IPS-18a (cell line): ENCODE results near the gene CGNL1.

Experiments
- H3K27ac ChIP-seq: one replicate; pipeline ENCODE4 v1.5.1; 2013; ENCODE audit warnings: low read length
- H3K27me3 ChIP-seq: one replicate; pipeline ENCODE4 v1.6.1; 2013; ENCODE audit warnings: mild to moderate bottlenecking, low read length; ENCODE audit not compliant: control insufficient read depth, insufficient read depth
- H3K36me3 ChIP-seq: one replicate; pipeline ENCODE4 v1.6.1; 2013; ENCODE audit warnings: low read depth, low read length; ENCODE audit not compliant: control insufficient read depth
- H3K4me1 ChIP-seq: one replicate; pipeline ENCODE4 v1.6.1; 2013; ENCODE audit warnings: low read depth, low read length; ENCODE audit not compliant: control insufficient read depth
- H3K4me3 ChIP-seq: one replicate; pipeline ENCODE4 v1.5.1; 2013; ENCODE audit warnings: low read length
- H3K9ac ChIP-seq: one replicate; pipeline ENCODE4 v1.6.1; 2013; ENCODE audit warnings: mild to moderate bottlenecking, low read length, moderate library complexity
- H3K9me3 ChIP-seq: one replicate; pipeline ENCODE4 v1.6.1; 2013; ENCODE audit warnings: low read depth, low read length; ENCODE audit not compliant: control insufficient read depth

The CGNL1 gene

DNA sequence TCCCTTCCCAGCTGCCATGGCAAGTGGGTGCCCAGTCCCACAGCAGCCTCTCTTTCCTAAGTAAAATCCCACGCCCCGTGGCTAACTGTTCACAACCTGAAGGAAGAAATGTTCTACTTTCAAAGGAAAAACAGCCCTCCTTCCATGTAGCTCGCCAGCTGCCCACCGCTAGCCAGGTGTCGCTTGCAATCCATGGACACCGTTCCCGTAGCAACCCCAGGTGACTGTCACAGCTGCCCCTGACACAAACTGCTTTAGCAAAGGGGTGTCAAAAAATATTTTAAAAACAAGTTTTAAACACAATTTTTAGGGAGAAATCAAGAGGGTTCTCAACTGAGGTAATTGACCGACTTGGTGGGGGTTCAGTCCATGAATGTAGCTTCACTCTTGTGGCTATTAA is 21.0 kb upstream of the CGNL1 start:
- H3K36me3 ChIP-seq = no peaks in the 10 kb centered on the region
- no peak overlapping the region for H3K4me3 ChIP-seq
- H3K9me3 ChIP-seq = no peaks in the 10 kb centered on the region
- H3K4me1 ChIP-seq = peaks cover 22% of the 10 kb centered on the region
- no peak overlapping the region for H3K9ac ChIP-seq
- no peak overlapping the region for H3K27ac ChIP-seq
- no peaks in the 10 kb centered on the region for H3K27me3 ChIP-seq

DNA sequence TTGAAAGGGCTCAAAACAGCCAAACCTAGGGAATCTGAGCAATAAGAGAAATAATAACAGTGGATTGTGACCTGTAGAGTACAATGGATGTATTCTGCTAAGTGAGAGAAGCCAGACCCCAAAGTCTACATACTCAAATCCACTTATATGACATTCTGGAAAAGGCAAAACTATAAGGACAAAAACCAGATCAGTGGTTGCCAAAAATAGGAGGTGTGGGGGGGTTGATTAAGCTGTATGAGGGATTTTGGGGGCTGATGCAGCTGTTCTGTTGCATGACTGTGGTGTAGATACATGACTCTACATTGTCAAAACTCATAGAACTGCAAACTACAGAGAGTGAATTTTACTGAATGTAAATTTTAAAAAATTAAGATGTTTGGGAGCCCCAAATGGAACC is 20.1 kb upstream of the CGNL1 start:
- Histone ChIP-seq H3K36me3 (no peaks in the 10 kb centered on the region), H3K9me3 (no peaks in the 10 kb centered on the region), H3K4me3 (no peak overlapping the region), H3K4me1 (peaks cover 22% of the 10 kb centered on the region), H3K9ac (no peak overlapping the region), H3K27ac (no peak overlapping the region), H3K27me3 (no peaks in the 10 kb centered on the region)

DNA sequence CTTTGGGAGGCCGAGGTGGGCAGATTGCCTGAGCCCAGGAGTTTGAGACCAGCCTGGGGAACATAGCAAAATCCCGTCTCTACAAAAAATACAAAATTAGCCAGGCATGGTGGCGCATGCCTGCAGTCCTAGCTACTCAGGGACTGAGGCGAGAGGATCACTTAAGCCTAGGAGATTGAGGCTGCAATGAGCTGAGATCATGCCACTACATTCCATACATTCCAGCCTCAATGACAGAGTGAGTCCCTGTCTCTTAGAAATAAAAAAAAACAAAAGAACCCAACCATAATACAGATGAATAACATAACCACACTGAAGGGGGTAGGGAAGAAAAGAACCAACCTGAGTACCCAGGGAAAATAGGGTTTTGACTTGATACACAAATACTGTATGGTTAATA is 19.7 kb upstream of the CGNL1 start:
- Histone ChIP-seq H3K4me1 (peaks cover 22% of the 10 kb centered on the region), H3K9me3 (no peaks in the 10 kb centered on the region), H3K4me3 (no peak overlapping the region), H3K27me3 (no peaks in the 10 kb centered on the region), H3K9ac (no peak overlapping the region), H3K27ac (no peak overlapping the region), H3K36me3 (no peaks in the 10 kb centered on the region)

DNA sequence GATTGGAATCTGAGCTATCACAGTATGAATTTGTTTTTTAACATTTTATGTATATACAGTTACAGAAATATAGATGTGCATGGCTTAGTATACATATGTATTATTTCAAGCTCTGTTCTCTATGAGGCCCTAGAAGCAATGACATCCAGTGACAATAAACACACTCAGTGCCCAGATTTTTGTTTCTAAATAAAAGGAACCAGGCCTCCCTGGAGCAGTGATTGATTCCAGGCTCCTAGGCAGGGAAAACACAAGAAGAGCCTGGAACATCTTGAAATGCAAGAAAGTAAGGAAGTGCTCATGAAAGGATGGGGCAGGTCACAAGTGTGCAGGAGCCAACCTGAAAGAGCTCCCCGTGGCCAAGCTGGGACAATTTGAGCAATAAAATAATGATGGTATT is 18.5 kb upstream of the CGNL1 start:
- Histone ChIP-seq H3K27ac (no peak overlapping the region), H3K9ac (no peak overlapping the region), H3K4me1 (peaks cover 25% of the 10 kb centered on the region), H3K36me3 (no peaks in the 10 kb centered on the region), H3K27me3 (no peaks in the 10 kb centered on the region), H3K4me3 (no peak overlapping the region), H3K9me3 (no peaks in the 10 kb centered on the region)

DNA sequence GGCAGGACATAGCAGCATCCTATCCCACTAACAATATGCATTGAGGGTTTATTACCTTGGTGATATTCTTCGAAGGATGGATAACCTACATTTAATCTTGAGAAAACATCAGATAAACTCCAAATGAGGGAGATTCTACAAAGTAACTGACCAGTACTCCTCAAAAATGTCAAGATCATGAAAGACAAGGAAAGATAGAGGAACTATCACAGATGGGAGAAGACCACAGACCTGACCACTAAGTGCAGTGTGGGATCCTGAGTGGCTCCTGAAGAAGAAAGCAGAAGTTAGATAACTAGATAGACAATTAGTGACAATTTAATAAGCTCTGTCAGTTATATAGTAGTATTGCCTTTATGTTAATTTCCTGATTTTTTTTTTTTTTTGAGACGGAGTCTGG is 17.7 kb upstream of the CGNL1 start:
- Histone ChIP-seq H3K36me3 (no peaks in the 10 kb centered on the region), H3K9ac (no peak overlapping the region), H3K4me1 (peaks cover 24% of the 10 kb centered on the region), H3K9me3 (no peaks in the 10 kb centered on the region), H3K27ac (no peak overlapping the region), H3K4me3 (no peak overlapping the region), H3K27me3 (no peaks in the 10 kb centered on the region)

DNA sequence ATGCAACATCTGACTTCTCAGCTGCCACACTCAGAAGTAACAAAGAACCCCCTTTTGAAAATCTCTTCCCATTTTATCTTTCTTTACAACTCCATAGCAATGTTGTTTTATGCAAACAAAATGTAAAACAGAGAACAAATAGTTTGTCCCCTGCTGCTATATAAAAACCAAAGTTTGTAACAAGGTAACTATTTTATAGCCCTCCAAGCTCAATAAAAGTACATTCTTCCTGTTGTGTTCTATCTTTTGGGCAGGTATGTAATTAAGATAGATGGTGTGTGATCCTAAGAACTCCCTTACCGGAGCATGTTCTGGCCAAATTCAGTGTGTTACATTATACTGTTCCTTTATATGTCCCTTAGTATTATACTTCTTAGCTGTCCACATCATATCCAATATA is 12.6 kb upstream of the CGNL1 start:
- no peak overlapping the region for H3K27ac ChIP-seq
- no peaks in the 10 kb centered on the region for H3K9me3 ChIP-seq
- H3K27me3 ChIP-seq = no peaks in the 10 kb centered on the region
- H3K36me3 ChIP-seq = no peaks in the 10 kb centered on the region
- H3K9ac ChIP-seq = no peak overlapping the region
- H3K4me3 ChIP-seq = no peak overlapping the region
- H3K4me1 ChIP-seq = peaks cover 14% of the 10 kb centered on the region

DNA sequence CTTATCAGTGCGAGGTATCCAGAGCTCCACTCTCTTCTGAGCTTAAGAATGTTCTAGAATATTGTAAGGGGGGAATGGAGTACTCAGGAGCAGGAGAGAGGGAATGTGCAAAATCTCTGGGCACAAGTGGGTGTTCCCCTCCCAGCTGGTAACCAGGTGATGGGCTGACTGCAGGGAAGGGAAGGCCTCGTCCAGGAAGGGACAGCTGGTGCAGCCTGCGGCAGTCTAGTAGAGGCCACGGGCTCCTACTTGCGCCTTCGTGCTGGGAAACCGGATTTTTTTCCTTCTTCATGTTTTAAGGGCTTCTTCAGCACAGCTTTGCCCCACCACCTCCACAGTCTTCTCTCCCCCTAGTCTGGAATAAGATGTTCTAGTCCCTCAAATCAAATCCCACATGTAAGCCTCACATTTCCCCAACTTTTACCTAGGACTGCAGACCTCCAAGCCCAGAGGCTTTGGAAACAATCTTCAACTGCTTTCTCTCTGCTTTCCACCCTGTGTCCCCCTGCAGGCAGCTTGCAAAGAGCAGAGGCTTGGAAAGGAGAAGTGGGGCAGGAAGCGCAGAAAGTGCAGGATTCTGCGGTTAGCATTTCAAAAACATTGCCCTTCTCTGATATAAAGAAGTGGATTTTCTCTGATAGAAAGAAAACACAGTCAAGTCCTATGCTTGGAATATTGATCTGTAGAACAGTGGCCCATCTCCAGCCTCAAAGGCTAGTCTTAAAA is 11.9 kb upstream of the CGNL1 start:
- no peaks in the 10 kb centered on the region for H3K27me3 ChIP-seq
- no peaks in the 10 kb centered on the region for H3K36me3 ChIP-seq
- no peaks in the 10 kb centered on the region for H3K9me3 ChIP-seq
- no peak overlapping the region for H3K27ac ChIP-seq
- H3K9ac ChIP-seq = no peak overlapping the region
- peaks cover 14% of the 10 kb centered on the region for H3K4me1 ChIP-seq
- no peak overlapping the region for H3K4me3 ChIP-seq

DNA sequence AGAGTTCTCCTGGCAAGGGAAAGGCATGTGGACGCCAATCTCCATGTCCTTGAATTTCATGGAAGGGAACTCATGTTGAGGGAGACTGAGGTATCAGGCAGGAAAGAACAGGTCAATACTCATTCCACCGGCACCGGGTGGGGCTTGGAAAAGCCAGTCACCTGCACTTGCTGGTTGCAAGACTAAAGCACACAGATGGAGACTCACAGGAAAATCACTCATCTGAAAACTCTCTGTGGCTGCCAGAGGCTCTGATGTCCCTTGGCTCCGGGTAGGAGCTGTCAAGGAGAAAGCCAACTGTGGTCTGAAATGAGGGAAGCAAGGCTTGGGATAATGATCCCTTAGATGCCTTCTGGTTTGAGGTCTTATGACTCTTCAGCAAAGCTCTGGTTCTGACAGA is 8.7 kb upstream of the CGNL1 start:
- Histone ChIP-seq H3K27me3 (no peaks in the 10 kb centered on the region), H3K9me3 (no peaks in the 10 kb centered on the region), H3K4me3 (no peak overlapping the region), H3K27ac (no peak overlapping the region), H3K4me1 (peaks cover 13% of the 10 kb centered on the region), H3K9ac (no peak overlapping the region), H3K36me3 (no peaks in the 10 kb centered on the region)

DNA sequence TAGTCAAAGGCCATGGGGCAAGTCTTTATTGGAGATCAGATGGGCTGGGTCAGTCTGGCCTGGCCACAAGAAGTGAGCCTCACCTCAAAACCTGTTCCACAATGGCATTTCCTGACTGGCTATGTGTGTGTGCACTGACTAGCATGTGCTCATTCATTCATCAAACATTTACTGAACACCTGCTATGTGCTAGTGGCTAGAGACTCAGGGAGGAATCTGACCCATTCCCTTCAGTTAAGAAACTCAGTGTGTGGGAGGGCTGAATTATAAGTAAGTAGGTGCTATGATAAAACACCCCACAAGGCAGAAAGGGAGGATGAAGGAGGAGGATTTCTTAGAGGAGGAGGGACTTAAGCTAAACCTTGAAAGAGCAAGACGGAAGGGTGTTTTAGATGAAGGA is 5.4 kb upstream of the CGNL1 start:
- Histone ChIP-seq H3K9me3 (no peaks in the 10 kb centered on the region), H3K27me3 (peaks cover 15% of the 10 kb centered on the region), H3K4me1 (peaks cover 8% of the 10 kb centered on the region), H3K36me3 (no peaks in the 10 kb centered on the region), H3K4me3 (no peak overlapping the region), H3K27ac (no peak overlapping the region), H3K9ac (no peak overlapping the region)

DNA sequence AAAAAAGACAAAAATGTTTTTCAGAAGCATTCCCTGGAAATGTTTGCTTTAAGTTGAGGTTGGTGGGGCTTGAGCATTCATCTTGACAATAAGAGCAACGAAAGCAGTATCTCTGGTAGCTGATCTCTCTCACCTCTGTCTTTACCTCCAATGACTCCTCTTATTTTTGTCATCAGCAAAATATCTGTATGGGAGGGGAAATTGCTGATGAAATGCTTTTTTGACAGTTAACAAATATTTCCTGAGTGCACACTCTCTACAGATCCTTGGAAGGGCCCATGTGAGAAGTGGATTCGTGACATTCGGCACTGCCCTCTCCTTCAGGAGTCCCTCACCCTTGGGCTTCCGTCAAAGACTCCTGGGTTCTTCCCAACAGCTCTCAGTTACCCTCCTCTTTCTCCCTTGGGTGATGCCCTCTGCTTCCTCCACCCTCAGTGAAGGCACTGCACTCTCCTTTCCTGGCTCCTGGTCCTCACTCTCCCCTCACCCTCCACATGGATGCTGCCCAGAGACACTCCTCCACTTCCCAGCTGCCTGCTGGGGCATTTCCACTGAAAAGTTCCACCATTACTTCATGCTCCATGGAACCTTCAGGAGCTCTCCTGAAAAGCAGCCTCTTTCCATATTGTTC is 2.9 kb upstream of the CGNL1 start:
- peaks cover 16% of the 10 kb centered on the region for H3K4me1 ChIP-seq
- no peak overlapping the region for H3K4me3 ChIP-seq
- no peak overlapping the region for H3K27ac ChIP-seq
- no peak overlapping the region for H3K9ac ChIP-seq
- H3K36me3 ChIP-seq = no peaks in the 10 kb centered on the region
- peaks cover 26% of the 10 kb centered on the region for H3K27me3 ChIP-seq
- no peaks in the 10 kb centered on the region for H3K9me3 ChIP-seq

DNA sequence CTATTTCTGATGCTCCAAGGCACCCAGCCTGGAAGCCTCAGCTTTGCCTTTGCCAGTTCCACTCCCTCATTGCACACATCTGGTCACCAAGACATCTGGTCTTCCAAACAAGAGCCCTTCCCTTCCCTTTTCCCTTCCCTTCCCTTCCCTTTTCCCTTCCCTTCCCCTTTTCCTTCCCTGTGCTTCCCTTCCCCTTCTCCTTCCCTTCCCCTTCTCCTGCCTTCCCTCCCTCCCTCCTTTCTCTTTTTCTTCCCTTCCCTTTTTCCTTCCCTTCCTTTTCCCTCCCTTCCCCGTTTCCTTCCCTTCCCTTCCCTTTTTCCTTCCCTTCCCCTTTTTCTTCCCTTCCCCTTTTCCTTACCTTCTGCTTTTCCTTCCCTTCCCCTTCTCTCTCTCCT is 2.4 kb upstream of the CGNL1 start:
- H3K4me1 ChIP-seq = peaks cover 19% of the 10 kb centered on the region
- H3K9me3 ChIP-seq = no peaks in the 10 kb centered on the region
- no peaks in the 10 kb centered on the region for H3K36me3 ChIP-seq
- no peak overlapping the region for H3K4me3 ChIP-seq
- no peak overlapping the region for H3K9ac ChIP-seq
- no peak overlapping the region for H3K27ac ChIP-seq
- H3K27me3 ChIP-seq = peaks cover 26% of the 10 kb centered on the region
